HCEC 1CT (cell line): ENCODE measurements around the gene GNAL.

Source experiments
- DNase-seq: peaks from one replicate; pipeline ENCODE4 v3.0.0-alpha.2; 2017

Gene GNAL

GRCh38 chr18:11775436-11776174, 86.5 kb downstream of the GNAL start:
- no peak for DNase-seq

- DNase-seq: no peak
Observed at GRCh38 chr18:11780042-11780441, 91.0 kb downstream of the GNAL start.

GRCh38 chr18:11783716-11784331, 94.8 kb downstream of the GNAL start:
- DNase-seq: no peak

GRCh38 chr18:11784674-11785304, 95.7 kb downstream of the GNAL start:
- no peak for DNase-seq

- DNase-seq: no peak
Observed at GRCh38 chr18:11785444-11786055, 96.5 kb downstream of the GNAL start.

GRCh38 chr18:11789716-11790510, 100.8 kb downstream of the GNAL start:
- no peak for DNase-seq

GRCh38 chr18:11791131-11791530, 102.1 kb downstream of the GNAL start:
- no peak for DNase-seq

GRCh38 chr18:11792632-11793031, 103.6 kb downstream of the GNAL start:
- no peak for DNase-seq

GRCh38 chr18:11794195-11794594, 105.1 kb downstream of the GNAL start:
- no peak for DNase-seq

GRCh38 chr18:11795916-11796315, 106.9 kb downstream of the GNAL start:
- no peak for DNase-seq

GRCh38 chr18:11798271-11798670, 109.2 kb downstream of the GNAL start:
- DNase-seq: no peak

- no peak for DNase-seq
Observed at GRCh38 chr18:11799066-11799465, 110.0 kb downstream of the GNAL start.

- no peak for DNase-seq
Observed at GRCh38 chr18:11800566-11801334, 111.7 kb downstream of the GNAL start.

- DNase-seq: no peak
Observed at GRCh38 chr18:11801573-11801972, 112.5 kb downstream of the GNAL start.

GRCh38 chr18:11802158-11802557, 113.1 kb downstream of the GNAL start:
- no peak for DNase-seq

GRCh38 chr18:11802586-11802985, 113.5 kb downstream of the GNAL start:
- no peak for DNase-seq

- DNase-seq: peak; percentile 29
Observed at GRCh38 chr18:11807233-11807632, 118.2 kb downstream of the GNAL start.

GRCh38 chr18:11808001-11808855, 119.2 kb downstream of the GNAL start:
- DNase-seq: peak; percentile 87

GRCh38 chr18:11809895-11810294, 120.8 kb downstream of the GNAL start:
- DNase-seq: no peak

- DNase-seq: no peak
Observed at GRCh38 chr18:11810379-11810778, 121.3 kb downstream of the GNAL start.

GRCh38 chr18:11811009-11811408, 121.9 kb downstream of the GNAL start:
- no peak for DNase-seq
